HG03378 (cell line): ENCODE measurements around the gene PPP1CC.
"Not testable (repeated sequence)": the region's sequence is repeated elsewhere in the genome, so short reads cannot be mapped to it uniquely, and the experiment has no call there.

Source experiments
- ATAC-seq: cut with Tn5 transposase; IDR thresholded peaks from one replicate; pipeline ENCODE4 v1.9.1; 2021; ENCODE audit warnings: mild to moderate bottlenecking, moderate library complexity; ENCODE audit not compliant: unreplicated experiment

Gene PPP1CC

GRCh38 chr12:110726708-110727369 lies 15.9 kb downstream of the PPP1CC start:
- ATAC-seq: no peak

- ATAC-seq: no peak
Measured at GRCh38 chr12:110726028-110726427, 16.7 kb downstream of the PPP1CC start.

- ATAC-seq: no peak
Measured at GRCh38 chr12:110725267-110725666, 17.4 kb downstream of the PPP1CC start.

GRCh38 chr12:110722892-110723291 lies 19.8 kb downstream of the PPP1CC start:
- not testable (repeated sequence) for ATAC-seq

- ATAC-seq: no peak
Measured at GRCh38 chr12:110721570-110721969, 21.1 kb downstream of the PPP1CC start.

- no peak for ATAC-seq
Measured at GRCh38 chr12:110720516-110720915, 22.2 kb downstream of the PPP1CC start.

GRCh38 chr12:110718222-110718908 lies 24.3 kb downstream of the PPP1CC start:
- ATAC-seq: no peak

GRCh38 chr12:110717037-110717436 lies 25.7 kb downstream of the PPP1CC start:
- ATAC-seq: no peak

- no peak for ATAC-seq
Measured at GRCh38 chr12:110708917-110709316, 33.8 kb downstream of the PPP1CC start.

- no peak for ATAC-seq
Measured at GRCh38 chr12:110705309-110705708, 37.4 kb downstream of the PPP1CC start.

GRCh38 chr12:110704750-110705149 lies 37.9 kb downstream of the PPP1CC start:
- no peak for ATAC-seq

- ATAC-seq: no peak
Measured at GRCh38 chr12:110704231-110704630, 38.5 kb downstream of the PPP1CC start.

- no peak for ATAC-seq
Measured at GRCh38 chr12:110702081-110702480, 40.6 kb downstream of the PPP1CC start.

- no peak for ATAC-seq
Measured at GRCh38 chr12:110699591-110700445, 42.9 kb downstream of the PPP1CC start.

GRCh38 chr12:110698171-110698902 lies 44.4 kb downstream of the PPP1CC start:
- ATAC-seq: peak; percentile 88

- no peak for ATAC-seq
Measured at GRCh38 chr12:110697236-110697635, 45.5 kb downstream of the PPP1CC start.

- ATAC-seq: no peak
Measured at GRCh38 chr12:110696283-110696682, 46.4 kb downstream of the PPP1CC start.

GRCh38 chr12:110694330-110694901 lies 48.3 kb downstream of the PPP1CC start:
- ATAC-seq: no peak

GRCh38 chr12:110693731-110694130 lies 49.0 kb downstream of the PPP1CC start:
- ATAC-seq: no peak

- no peak for ATAC-seq
Measured at GRCh38 chr12:110690127-110690430, 52.6 kb downstream of the PPP1CC start.
